Activated naive CD8-positive, alpha-beta T cell treated with anti-CD3 and anti-CD28 coated beads, Interleukin-2, amount 50 U/mL, for 16 hours (primary cell): ENCODE data around the gene ZNF30.
"Not testable (repeated sequence)": the region's sequence is repeated elsewhere in the genome, so short reads cannot be mapped to it uniquely, and the experiment has no call there.

Source experiments
- DNase-seq: peaks from one replicate; pipeline ENCODE4 v3.0.0-alpha.2; 2020; ENCODE audit warnings: low read depth, low spot score

The ZNF30 gene

GRCh38 chr19:34960103-34960805, 33.6 kb downstream of the ZNF30 start:
- DNase-seq: no peak

- DNase-seq: no peak
Observed at GRCh38 chr19:34960940-34961679, 34.4 kb downstream of the ZNF30 start.

- DNase-seq: no peak
Observed at GRCh38 chr19:34961775-34962686, 35.3 kb downstream of the ZNF30 start.

GRCh38 chr19:34962687-34963572, 36.2 kb downstream of the ZNF30 start:
- DNase-seq: no peak

GRCh38 chr19:34963573-34964406, 37.1 kb downstream of the ZNF30 start, which contains the start of gene ZNF792:
ZNF792 (minus strand) TSS chr19:34964229; CDS start chr19:34963662, 567 bp downstream.
- DNase-seq: no peak

GRCh38 chr19:34964598-34964997, 37.9 kb downstream of the ZNF30 start:
- DNase-seq: no peak

- not testable (repeated sequence) for DNase-seq
Observed at GRCh38 chr19:34965505-34965904, 38.8 kb downstream of the ZNF30 start.

GRCh38 chr19:34967551-34967950, 40.8 kb downstream of the ZNF30 start:
- DNase-seq: no peak

GRCh38 chr19:34969721-34970120, 43.0 kb downstream of the ZNF30 start:
- no peak for DNase-seq

- not testable (repeated sequence) for DNase-seq
Observed at GRCh38 chr19:34970185-34970780, 43.6 kb downstream of the ZNF30 start.

GRCh38 chr19:34972163-34972705, 45.5 kb downstream of the ZNF30 start:
- DNase-seq: no peak

- no peak for DNase-seq
Observed at GRCh38 chr19:34974646-34975045, 47.9 kb downstream of the ZNF30 start.

GRCh38 chr19:34975056-34975455, 48.4 kb downstream of the ZNF30 start:
- DNase-seq: no peak

GRCh38 chr19:34976611-34977010, 49.9 kb downstream of the ZNF30 start:
- no peak for DNase-seq

GRCh38 chr19:34979819-34980640, 53.3 kb downstream of the ZNF30 start:
- no peak for DNase-seq

- no peak for DNase-seq
Observed at GRCh38 chr19:34982275-34982674, 55.6 kb downstream of the ZNF30 start.

GRCh38 chr19:34983786-34984185, 57.1 kb downstream of the ZNF30 start:
- DNase-seq: no peak

GRCh38 chr19:34984287-34984686, 57.6 kb downstream of the ZNF30 start:
- no peak for DNase-seq
